ENCODE measurements around the gene BRPF3. TPM values are rescaled to one million over a fixed set of nuclear protein-coding genes. Genes with fewer than 3 reads are reported as not detected.

The BRPF3 gene
- total RNA-seq, 1 donor from 2014 or later, result 12.5 TPM

DNA sequence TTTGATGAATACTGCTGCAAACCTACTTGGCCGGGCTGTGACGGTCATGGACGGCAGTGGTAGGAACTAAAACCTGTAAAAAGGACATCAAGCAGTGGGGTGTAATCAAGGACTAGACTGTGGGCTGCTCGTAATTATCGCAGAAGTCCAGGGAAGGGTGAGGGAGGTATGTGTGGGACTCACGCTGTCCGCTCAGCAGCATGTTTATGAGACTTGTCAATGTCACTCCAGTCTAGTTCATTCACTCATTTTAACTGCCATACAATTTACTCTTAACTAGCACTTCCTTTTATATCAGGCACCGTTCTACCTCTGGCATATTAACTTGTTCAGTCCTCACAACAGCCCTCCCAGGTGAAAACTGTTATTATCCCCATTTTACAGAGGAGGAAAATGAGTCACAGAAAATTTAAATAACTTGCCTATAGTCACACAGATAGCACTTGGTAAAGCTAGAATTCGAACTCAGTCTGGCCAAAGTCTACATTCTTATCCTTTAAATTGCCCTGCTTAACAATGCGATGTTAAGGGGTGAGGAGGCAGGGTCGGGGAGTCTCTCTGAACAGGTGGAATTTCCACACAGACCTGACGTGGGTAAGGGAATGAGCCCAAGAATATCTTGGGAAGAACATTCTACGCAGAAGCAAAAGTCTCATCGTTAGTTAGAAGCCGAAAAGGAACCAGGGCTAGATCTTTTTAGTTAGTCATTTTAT lies 77.4 kb downstream of the BRPF3 start:
- H3K36me3 ChIP-seq (ENCODE audit: control insufficient read depth in 3 of 3, insufficient read depth in 3 of 3, low read length in 3 of 3), result no peaks in the 10 kb centered on the region
- peaks cover 30 to 45% (median 35%) of the 10 kb centered on the region in 3 donors for H3K27me3 ChIP-seq (ENCODE audit: control insufficient read depth in 3 of 3, insufficient read depth in 3 of 3, low read length in 3 of 3)
- H3K9ac ChIP-seq (ENCODE audit: low read depth in 1 of 3, low read length in 3 of 3), result no peak overlapping the region
- no peak overlapping the region for H3K4me3 ChIP-seq (ENCODE audit: low read length in 3 of 3)
- no peaks in the 10 kb centered on the region for H3K4me1 ChIP-seq (ENCODE audit: control insufficient read depth in 3 of 3, insufficient read depth in 3 of 3, low read length in 3 of 3)
- H3K9me3 ChIP-seq (ENCODE audit: control insufficient read depth in 3 of 3, low read length in 3 of 3), result no peaks in the 10 kb centered on the region
- no peak overlapping the region for H3K27ac ChIP-seq (ENCODE audit: low read depth, low read length)

DNA sequence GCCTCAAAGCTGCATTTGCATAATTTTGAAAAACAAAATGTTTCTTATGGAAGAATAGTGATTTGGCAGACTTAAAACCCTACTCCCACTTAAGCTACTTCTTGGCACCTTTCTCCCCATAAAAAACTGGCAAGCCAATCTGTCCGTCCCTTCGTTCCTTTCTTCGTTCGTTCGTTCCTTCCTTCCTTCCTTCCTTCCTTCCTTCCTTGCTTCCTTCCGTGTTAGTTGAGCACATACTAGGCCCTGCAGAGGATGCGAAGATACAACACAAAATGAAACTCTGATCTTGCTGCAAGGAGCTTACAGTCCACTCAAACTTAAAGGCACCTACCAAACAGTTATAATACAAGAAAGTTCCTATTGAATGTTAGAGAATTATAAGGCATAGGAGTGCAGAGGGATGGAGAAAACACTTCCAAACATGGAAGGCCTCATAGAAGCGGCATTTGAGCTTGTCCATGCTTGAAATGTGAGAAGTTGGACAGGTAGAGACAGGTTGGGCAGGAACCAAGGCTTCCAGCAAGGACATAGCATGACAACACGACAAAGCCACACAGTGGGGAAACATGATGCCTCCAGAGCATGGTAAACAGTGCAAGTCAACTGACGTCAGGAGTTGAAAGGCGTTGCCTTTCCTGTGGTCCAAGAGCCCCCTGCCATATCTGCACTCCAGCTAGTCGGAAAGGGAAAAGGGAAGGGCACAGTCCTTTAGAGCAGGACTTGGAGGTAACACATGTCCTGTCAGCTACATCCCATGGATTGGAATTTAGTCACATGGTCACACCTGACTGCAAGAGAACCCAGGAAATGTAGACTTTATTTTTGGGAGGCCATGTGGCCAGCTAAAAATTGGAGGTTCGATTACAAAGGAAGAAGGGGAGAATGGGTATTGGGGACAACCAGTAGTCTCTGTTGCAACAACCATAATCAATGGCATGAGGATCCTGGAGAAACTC lies 80.3 kb downstream of the BRPF3 start:
- Histone ChIP-seq H3K4me3 (ENCODE audit: low read length in 3 of 3) (no peak overlapping the region), H3K9ac (ENCODE audit: low read depth in 1 of 3, low read length in 3 of 3) (no peak overlapping the region), H3K27me3 (ENCODE audit: control insufficient read depth in 3 of 3, insufficient read depth in 3 of 3, low read length in 3 of 3) (peaks cover 5 to 27% (median 9%) of the 10 kb centered on the region in 3 donors)

DNA sequence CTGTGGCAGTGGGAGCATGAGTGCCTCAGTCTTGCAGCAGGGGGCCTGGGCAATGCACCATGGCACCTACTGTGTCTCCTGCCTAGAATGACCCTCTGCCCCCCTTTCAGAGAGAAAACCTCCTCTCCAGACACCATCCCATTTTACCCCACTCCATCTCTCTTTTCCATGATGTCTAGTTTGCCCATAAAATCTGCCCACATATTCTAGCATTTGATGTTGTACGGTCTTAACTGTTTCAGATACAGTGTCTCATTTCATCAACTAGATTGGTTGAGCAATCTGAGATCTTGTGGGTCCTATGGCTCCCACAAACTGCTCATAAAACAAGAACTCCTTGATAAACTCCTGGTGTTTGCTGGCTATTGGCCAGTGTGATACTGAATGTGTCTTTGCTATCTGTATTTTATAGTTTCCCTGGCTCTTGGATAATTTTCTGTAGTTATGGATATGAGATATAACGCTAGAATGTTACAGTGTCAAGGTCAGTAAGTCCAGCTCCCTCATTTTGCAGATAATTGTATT lies 81.5 kb downstream of the BRPF3 start:
- Histone ChIP-seq H3K27ac (ENCODE audit: low read depth, low read length) (no peak overlapping the region), H3K27me3 (ENCODE audit: control insufficient read depth in 3 of 3, insufficient read depth in 3 of 3, low read length in 3 of 3) (peaks cover 2 to 22% (median 5%) of the 10 kb centered on the region in 3 donors), H3K4me3 (ENCODE audit: low read length in 3 of 3) (no peak overlapping the region), H3K36me3 (ENCODE audit: control insufficient read depth in 3 of 3, insufficient read depth in 3 of 3, low read length in 3 of 3) (no peaks in the 10 kb centered on the region), H3K4me1 (ENCODE audit: control insufficient read depth in 3 of 3, insufficient read depth in 3 of 3, low read length in 3 of 3) (no peaks in the 10 kb centered on the region), H3K9me3 (ENCODE audit: control insufficient read depth in 3 of 3, low read length in 3 of 3) (no peaks in the 10 kb centered on the region), H3K9ac (ENCODE audit: low read depth in 1 of 3, low read length in 3 of 3) (no peak overlapping the region)

More for the DNA sequence above, 80.3 kb downstream of the BRPF3 start:
- Histone ChIP-seq H3K4me1 (ENCODE audit: control insufficient read depth in 3 of 3, insufficient read depth in 3 of 3, low read length in 3 of 3) (no peaks in the 10 kb centered on the region), H3K9me3 (ENCODE audit: control insufficient read depth in 3 of 3, low read length in 3 of 3) (no peaks in the 10 kb centered on the region), H3K36me3 (ENCODE audit: control insufficient read depth in 3 of 3, insufficient read depth in 3 of 3, low read length in 3 of 3) (no peaks in the 10 kb centered on the region), H3K27ac (ENCODE audit: low read depth, low read length) (no peak overlapping the region)

DNA sequence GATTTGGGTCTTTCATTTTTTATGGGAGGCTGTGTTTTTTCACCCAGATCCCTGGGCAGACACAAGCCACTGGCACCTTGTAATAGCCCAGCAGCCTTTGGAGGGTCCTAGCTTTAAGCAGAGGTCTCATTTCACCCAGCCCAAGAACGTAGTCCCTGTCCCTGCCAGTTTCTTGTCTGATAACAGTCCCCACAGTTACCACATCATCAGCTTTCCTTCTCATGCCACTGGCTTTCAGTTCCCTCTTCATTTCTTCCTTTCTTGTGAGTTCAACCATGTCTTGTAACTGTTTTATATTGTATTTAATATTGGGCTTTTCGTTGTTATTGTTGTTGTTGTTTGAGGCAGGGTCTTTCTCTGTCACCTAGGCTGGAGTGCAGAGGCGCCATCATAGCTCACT lies 83.9 kb downstream of the BRPF3 start:
- Histone ChIP-seq H3K9me3 (ENCODE audit: control insufficient read depth in 3 of 3, low read length in 3 of 3) (no peaks in the 10 kb centered on the region), H3K4me3 (ENCODE audit: low read length in 3 of 3) (no peak overlapping the region), H3K9ac (ENCODE audit: low read depth in 1 of 3, low read length in 3 of 3) (no peak overlapping the region), H3K27me3 (ENCODE audit: control insufficient read depth in 3 of 3, insufficient read depth in 3 of 3, low read length in 3 of 3) (peaks cover 9 to 28% (median 22%) of the 10 kb centered on the region in 3 donors), H3K27ac (ENCODE audit: low read depth, low read length) (no peak overlapping the region), H3K36me3 (ENCODE audit: control insufficient read depth in 3 of 3, insufficient read depth in 3 of 3, low read length in 3 of 3) (no peaks in the 10 kb centered on the region), H3K4me1 (ENCODE audit: control insufficient read depth in 3 of 3, insufficient read depth in 3 of 3, low read length in 3 of 3) (no peaks in the 10 kb centered on the region)

DNA sequence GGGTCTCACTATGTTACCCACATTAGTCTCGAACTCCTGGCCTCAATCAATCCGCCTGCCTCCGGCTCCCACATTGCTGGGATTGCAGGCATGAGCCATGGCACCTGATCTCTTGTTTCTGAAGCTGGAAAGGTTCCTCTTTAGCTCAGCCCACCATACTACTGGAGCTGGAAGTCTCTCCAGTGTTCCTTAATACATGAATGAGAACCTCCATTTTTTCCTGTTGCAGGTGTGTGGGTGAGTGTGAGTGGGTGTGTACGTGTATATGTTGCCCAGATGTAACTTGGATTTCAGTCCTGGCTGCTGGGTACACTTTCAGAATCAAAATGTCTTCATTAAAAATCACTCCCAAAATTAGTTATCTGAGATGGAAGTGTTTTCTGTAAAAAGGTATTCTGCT lies 84.4 kb downstream of the BRPF3 start:
- Histone ChIP-seq H3K36me3 (ENCODE audit: control insufficient read depth in 3 of 3, insufficient read depth in 3 of 3, low read length in 3 of 3) (no peaks in the 10 kb centered on the region), H3K27ac (ENCODE audit: low read depth, low read length) (no peak overlapping the region), H3K9ac (ENCODE audit: low read depth in 1 of 3, low read length in 3 of 3) (no peak overlapping the region), H3K9me3 (ENCODE audit: control insufficient read depth in 3 of 3, low read length in 3 of 3) (no peaks in the 10 kb centered on the region), H3K27me3 (ENCODE audit: control insufficient read depth in 3 of 3, insufficient read depth in 3 of 3, low read length in 3 of 3) (peaks cover 14 to 33% (median 27%) of the 10 kb centered on the region in 3 donors), H3K4me3 (ENCODE audit: low read length in 3 of 3) (no peak overlapping the region), H3K4me1 (ENCODE audit: control insufficient read depth in 3 of 3, insufficient read depth in 3 of 3, low read length in 3 of 3) (no peaks in the 10 kb centered on the region)

Other genes starting within 250 kb of the BRPF3 start
- gene SLC26A8, start 172.1 kb upstream of the BRPF3 start, total RNA-seq, result under 0.01 TPM
- 38.1 TPM for gene MAPK14, start 168.9 kb upstream of the BRPF3 start, total RNA-seq
- gene MAPK13, start 66.2 kb upstream of the BRPF3 start, total RNA-seq, result 3.1 TPM
- not detected for gene PNPLA1, start 73.3 kb downstream of the BRPF3 start, total RNA-seq
- gene BNIP5, start 140.1 kb downstream of the BRPF3 start, total RNA-seq, result not detected
- gene ETV7, start 190.9 kb downstream of the BRPF3 start, total RNA-seq, result not detected
- not detected for gene PXT1, start 246.1 kb downstream of the BRPF3 start, total RNA-seq
- 64.2 TPM for gene KCTD20, start 246.3 kb downstream of the BRPF3 start, total RNA-seq